Colon (tissue), 2 donors: ENCODE results near the gene NFYC.
"Not testable (repeated sequence)": the region's sequence is repeated elsewhere in the genome, so short reads cannot be mapped to it uniquely, and the experiment has no call there.

Source experiments
- FAIRE-seq: peaks from 2 replicates; lab custom pipeline; 2012; peaks lifted over from hg19 to GRCh38; lab: Jason Lieb, UNC
- donor health status: control.
- donor health status: control.

Gene NFYC

DNA sequence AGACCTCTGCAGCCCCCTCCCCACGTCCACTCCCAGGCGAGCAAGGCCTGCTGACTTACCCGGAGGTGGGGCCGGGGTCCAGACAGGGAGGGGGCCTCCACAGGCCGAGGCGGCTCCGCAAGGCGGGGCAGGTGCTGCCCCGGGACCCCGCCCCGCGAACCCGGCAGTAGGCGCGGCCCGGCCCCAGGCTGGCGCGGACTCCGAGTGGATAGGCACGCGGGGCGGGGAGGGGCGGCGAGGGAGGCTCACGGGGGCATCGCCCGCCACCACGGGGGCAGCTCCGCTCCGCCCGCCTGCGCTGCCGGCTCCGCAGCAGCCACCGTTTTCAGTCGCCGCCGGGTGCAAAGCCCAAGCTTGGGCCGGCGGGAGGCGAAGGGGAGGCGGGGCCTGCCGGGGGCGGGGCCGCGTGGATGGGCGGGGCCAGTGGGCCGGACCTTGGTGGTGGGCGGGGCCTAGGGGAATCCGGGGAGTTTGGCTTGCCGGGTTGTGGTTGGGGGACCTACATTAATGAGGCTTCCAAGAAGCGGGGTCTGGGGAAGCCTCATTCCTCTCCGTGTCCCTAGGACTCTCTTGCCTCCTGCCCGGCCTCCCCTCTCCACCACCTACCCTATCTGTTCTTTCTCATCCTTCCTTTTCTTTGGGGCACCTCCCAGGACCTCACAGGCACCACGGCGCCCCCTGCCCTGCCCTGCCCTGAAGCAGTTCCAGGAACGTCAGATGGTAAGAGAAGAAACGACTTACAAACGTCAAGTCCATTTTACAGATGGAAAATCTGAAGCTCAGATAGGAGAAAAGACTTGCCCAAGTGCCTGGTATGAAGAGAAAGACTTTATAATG lies 26.0 kb upstream of the NFYC start, which contains the start of gene RIMS3:
Gene RIMS3 (minus strand): TSS at position 348 of the 837 bp plus-strand sequence. CDS start 23,757 bp downstream, outside the sequence.
- FAIRE-seq, result no peak

DNA sequence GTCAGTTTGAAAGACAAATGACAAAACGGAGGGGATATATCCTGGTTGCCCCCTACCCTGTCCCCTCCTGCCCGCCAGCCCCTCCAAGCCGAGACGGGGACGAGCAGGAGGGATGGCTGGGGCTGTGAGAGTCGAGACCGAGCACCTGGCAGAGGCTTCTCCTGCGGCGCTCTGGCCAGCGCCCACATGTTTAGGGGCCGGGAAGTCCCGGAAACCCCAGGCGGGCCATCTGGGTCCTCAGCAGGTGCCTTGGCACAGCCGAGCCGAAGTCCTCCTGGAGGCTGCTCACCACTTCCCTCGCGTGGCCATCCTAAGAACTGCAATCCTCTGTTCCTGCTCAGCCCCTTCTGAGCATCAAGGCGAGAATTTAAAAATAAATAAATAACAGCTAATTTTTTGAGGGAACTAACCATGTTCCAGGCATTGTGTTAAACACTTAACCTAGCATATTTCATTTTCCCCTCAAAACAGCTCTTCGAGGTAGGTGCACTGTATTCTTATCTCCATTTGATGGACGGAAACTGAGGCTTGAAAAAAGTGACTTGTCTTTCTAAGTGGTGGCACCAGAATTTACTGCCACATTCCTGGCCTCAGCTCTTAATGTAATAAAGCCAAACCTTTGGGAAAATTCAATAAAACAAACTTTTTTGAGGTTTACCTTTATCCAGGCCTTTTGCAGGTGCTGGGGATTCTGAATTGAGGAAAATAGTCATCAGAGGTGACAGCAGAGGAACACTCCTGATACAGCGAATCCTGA lies 22.6 kb upstream of the NFYC start:
- FAIRE-seq, result no peak

DNA sequence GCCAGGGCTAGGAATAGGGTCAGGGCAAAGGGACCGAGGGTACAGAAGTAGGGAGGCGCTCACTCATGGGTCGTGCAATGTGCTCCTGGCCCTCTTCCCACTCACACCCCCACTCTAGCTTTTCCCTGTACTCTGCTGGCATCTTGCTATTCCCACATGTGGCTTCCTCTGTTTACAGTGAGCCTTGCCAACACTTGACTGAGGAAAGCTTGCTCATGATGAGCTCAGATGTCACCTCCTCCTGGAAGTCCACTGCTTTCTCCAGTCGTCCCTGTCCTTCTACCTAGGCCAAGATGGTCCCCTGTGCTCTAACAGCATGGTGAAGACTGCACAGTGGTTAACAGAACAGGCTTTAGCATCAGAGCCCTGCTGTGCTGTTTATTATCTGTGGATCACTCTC lies 18.1 kb upstream of the NFYC start:
- no peak for FAIRE-seq

DNA sequence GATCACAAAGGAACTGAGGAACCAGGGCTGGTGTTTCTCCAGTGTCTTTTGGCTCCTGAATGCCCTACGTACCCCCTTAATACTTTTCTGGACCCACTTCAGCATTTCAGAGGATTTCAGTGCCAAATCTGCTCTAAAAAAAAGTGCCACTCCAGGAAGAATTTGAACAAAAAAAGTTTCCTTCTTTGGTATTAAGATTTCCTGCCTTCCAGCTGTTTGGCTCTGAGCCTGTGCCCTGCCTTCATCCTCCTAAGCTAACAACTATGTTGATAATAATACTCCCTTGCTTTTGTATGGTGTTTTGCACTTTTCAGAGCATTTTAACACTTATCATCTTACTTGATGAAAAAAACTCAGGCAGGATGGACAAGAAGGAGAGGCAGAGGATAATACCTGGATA lies 15.0 kb upstream of the NFYC start:
- FAIRE-seq, result no peak

DNA sequence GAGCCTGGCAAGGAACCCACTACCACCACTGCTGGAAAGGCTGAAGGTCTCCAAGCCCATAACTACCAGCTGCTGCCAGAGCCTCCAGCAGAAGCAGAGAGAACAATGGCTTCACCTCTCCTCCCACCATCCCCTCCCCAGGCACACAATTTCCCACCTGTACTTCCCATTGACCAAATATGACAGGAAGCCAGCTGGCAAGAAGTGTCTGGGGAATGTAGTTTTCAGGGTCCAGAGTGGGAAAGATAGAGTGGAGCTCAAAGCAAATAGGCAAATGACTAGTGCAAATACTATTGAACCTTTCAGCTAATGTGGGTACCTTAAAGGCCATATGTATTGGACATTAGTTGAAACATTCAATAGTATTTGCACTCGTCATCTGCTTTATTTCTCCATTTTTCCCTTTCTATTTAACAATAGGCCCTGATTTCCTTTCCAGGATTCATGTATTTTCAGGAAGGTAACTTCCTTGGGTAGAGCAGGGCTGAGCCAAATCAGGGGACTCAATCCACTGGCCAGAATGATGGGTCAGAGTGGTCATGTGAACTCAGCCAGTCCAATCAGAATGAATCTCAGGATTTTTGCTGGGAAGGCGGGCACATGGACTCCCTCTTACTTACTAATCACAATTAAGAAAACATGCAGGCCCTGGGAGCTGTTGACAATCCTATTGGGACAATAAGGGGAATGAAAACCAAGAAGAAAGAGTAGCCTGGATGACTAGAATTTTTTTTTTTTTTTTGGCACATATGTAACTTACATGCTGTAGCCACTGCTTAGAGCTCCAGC lies 12.1 kb upstream of the NFYC start:
- no peak for FAIRE-seq

DNA sequence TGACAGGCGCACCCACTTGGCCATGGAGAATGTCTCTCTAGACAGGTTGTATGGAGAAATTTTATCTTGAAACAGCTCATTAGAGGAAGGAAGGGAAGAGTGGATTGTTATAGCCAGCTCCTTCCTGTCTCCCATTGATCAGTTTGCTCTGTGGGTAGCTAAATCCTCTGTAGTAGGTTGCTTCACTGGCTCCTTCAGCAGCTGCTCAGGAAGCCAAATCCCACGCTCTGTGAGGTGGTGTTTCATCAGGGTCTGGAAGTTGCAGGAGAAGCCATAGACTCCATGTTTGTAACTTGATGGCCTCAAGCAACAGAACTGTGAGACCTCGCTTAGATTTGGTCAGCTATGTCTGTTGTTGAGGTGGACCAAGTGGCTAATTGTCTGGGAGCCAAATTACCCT lies 6.8 kb upstream of the NFYC start:
- no peak for FAIRE-seq

DNA sequence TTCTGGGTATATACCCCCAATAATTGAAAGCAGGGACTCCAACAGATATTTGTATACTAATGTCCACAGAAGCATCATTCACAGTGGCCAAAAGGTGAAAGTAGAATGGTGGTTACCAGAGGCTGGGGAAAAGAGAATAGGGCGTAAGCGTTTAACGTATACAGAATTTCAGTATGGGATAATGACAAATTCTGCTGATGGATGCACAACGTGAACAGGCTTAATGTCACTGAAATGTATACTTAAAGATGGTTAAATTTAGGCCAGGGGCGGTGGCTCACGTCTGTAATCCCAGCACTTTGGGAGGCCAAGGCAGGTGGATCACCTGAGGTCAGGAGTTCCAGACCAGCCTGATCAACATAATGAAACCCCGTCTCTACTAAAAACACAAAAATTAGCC lies 4.4 kb upstream of the NFYC start:
- FAIRE-seq, result no peak

DNA sequence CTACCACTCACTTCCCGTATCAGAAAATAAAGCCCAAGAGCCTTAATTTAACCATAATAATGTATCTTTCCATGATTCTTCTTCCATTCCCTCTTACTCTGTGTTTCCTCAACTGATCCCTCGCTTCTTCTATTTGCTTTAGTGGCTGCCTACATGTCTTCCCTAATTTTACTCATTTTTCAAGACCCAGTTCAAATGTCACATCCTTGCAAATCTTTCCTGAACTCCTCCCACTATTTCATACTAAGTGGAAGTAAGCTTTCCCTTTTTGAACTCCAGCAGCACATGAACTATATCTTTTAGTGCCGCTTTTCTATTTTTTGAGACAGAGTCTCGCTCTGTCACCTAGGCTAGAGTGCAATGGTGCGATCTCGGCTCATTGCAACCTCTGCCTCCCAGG lies 3.8 kb upstream of the NFYC start:
- no peak for FAIRE-seq

DNA sequence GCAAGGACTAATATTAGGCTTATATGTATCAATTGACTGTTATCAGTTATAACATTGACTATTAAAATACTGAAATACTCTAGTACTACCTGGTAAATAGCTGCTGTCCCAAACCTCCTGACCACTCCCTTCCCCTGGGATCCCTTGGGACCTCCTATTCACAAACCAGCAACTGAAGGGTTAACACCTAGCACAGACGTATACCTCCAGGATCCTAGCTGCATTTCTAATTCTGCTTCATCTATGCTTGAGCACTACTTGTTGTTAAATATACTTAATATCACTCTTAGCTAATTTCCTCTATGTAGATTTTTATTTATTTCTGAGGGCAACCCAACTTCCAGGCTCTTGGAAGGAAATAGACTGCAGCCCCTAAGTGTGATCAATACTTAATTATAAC lies 1.8 kb upstream of the NFYC start:
- no peak for FAIRE-seq

DNA sequence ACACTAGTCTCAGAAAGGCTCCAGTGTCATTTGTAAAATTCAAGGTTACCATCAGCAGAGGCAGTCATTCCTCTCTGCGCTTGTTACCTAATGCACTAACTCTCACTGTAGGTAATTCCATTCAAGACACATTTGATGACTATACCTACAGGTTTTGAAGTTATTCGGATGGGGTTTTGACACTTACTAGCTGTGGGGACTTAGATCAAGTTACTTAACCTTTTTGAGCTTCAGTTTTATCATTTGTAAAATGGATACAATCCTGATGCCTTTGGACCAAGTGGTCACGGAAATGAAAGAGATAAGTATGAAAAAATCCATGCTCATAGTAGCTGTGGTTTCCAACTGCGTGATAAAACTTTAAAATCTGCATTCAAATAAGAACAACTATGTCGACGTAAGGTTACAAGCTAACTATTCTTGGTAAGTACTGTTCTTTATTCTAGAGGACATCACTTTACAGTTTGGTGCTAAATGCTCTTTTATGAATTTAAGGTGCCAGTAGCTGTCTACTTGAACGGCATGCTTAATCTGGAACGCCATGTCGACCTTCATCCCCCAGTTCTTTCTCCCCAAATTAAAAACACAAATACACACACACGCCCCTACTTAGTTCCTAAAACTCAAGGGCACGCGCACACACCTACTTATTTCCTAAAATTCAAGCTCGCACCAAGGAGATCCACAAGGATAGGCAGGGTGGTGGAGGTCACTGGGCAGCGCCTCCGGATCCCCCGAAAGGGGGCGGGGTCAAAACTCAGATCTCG lies 550 bp upstream of the NFYC start:
- FAIRE-seq, result no peak

DNA sequence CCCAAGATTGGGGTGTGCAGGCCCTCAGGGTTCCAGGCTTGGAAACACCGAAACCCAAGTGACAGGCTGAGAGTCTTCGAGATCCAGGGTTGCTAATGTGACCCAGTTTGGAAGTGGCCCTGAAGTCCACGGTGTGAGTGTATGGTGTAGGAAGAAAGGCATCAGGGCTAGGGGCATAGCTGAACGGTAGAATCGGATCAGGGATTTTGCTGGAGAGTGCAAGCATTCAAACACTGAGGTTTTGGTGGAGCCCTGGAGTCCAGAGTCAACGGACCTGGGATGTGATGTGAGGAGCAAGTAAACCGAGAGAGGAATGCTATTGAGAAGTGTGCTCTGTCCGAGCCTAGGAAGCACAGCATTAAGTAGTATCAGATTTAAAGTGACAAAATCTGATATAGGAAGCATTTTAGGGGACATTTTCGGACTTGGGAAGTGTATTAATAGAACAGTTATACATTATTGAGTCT lies 958 bp downstream of the NFYC start:
- no peak for FAIRE-seq

DNA sequence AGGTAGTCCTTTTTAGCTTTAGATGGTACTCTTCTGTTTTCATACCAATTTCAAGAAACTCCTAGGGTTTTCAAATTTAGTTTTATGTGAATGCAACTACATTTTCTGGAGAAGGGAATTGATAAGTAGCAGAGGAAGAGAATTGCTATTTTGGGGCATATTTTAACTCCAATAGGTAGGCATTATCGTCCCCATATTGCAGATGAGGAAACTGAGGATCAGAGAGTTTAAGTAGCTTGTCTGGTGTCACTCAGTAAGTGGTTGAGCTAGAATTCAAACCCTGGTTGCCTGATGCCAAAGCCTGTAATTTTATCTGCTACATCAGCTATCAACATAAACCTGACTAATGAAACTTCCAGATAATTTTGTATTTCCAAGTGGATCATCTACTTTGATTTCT lies 1.9 kb downstream of the NFYC start:
- FAIRE-seq, result no peak

DNA sequence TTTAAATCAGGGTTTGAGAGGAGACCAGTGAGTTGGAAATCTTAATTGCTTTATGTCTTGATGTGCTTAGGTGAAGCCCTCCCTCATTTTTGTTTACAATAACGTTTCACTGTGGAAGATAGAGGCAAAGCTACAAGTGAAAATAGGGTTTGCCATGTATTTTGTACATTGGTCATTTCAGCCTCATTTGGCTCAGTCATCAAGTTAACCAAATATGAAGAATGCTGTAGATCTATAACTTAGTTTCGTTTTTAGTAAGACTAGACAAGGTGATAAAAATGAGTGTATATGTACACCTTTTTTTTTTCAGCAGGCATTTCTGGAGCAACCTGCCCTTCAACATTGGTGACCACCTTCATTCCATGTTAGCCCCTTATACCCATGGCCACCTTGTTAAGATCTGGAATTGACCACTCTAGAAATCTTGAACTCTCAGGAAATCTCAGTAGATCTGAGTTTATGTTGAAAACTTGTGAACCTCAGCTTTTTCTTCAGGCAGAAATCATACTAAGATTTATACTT lies 2.9 kb downstream of the NFYC start:
- FAIRE-seq, result no peak

DNA sequence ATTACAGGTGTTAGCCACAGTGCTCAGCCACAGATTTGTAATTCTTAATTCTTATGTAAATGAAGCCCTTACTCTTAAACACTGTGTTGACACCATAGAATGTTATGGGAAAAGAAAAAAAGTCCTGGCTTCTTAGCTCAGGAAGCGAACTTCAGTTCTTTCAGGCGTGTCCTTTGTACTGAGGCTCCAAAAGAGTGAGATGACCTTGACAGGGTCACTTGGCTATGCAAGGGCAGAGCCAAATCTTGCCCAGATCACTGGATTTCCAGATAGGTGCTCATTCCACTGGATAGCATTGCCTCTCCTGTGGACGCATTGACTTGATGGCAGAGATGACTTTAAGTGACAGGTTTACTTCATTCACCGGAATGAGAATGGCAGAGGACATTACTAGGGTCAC lies 4.8 kb downstream of the NFYC start:
- no peak for FAIRE-seq

DNA sequence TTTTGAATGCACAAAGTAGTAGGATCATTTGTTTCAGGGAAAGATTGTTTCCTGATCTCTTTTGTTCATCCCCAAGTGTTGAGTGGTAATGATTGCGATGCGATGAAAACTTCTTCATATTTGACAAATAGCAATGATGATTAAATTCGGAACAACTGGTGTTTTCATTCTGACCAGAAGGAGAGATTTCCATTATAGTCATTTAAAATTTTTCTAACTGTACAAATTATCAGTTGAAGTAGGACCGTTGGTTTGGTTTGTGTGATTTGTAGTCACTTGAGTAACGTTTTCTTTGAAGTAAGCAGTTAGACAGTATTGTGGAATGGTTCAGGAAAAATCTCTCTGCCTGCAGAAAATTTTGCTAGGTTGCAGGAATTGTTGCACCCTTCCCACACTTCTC lies 5.9 kb downstream of the NFYC start:
- no peak for FAIRE-seq

DNA sequence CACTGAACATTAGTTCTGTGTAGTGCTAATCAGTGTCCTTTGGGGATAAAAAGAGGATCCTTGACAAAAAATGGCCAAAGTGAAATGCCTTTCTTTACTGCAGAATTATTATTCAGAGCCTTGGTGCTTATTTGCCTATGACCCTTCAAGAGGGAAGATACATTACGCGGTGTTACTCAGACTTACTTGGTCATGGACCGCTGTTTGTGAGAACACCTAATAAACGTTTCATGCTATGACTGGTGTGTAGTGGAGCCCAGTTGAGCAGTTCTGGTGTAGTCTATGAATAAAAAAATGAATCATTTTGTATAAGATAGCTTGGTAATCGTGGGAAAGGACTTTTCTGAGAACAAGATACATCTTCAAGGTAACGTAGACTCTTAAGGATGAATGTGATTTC lies 8.3 kb downstream of the NFYC start:
- no peak for FAIRE-seq

DNA sequence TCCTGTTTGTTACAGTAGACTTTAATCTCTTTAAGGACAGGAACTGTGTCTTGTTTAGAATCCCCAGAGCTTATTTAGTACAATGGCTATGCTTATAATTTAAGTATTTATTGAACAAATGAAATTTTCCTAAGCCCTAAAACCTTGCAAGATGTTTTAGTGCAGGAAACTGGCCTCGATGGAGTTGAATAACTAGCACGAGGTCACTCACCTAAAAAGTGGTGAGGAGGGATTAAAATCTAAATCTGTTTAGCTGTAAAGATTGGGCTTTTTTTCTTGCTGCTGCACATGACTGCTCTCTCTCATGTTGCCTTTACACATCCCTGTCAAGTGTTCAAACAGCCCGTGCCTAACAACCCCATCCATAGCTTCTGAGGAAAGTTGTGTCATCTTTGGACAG lies 10.2 kb downstream of the NFYC start:
- no peak for FAIRE-seq

DNA sequence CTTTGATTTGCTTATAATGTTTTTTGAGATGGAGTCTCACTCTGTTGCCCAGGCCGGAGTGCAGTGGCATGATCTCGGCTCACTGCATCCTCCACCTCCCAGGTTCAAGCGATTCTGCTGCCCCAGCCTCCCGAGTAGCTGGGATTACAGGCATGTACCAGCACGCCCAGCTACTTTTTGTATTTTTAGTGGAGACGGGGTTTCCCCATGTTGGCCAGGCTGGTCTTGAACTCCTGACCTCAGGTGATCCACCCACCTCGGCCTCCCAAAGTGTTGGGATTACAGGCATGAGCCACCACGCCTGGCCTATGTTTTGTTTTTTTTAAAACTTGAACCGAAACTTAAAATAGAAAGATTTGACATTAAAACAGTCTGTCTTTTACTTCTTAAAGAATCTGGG lies 11.3 kb downstream of the NFYC start:
- not testable (repeated sequence) for FAIRE-seq

DNA sequence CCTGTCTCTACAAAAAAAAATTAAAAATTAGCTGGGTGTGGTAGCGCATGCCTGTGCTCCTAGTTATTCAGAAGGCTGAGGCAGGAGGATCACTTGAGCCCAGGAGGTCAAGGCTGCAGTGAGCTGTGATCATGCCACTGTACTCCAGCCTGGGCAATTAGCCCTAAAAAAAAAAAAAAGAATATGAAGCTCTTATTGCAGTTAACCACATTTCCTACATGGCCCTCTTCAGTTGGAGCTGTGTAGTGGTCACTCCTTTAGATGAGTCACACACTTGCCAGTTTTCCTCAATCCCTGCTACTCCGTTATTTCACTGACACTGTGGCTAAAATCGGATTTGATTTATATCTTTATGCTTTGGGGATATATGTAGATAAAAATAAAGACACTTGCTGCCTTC lies 11.8 kb downstream of the NFYC start:
- FAIRE-seq, result no peak

DNA sequence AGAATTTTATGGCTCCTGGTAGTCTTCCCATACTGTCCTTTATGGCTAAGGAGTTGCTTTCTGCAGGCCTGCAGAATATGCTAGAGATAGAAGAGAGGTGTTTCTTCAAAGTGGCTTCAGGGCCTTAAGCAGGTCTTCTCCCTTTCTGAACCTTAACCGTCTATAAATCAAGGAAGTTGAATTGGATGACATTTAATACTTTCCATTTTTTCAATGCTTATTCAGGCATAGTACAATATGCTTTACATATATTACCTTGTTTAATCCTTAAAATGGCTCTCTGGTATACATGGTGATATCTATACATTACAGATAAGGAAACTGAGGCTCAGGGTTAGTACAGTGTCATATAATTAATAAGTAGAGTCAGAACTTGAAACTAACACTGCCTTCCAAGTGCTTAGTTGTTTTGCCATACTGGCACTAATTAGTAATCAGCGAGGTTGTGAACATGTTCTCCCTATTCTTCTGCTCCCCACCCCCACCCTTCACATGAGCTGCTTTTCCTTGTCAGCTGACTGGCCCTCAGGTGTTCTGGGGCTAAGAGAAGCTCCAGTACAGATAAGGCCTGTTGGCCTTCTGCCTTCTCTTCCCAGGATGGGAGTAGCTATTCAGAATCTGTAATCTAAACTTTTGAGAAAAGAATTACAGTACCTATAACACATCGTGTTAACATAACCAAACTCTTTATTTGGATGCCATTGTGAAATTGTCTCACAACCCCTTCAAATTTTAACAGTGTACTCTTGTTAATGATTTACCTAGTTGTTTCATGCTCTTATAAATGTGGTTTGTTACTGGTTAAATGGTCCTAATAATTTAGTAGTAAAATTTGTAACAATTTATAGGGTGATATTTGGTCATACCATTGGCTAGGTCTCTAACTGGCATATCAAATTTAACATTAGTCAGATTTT lies 13.6 kb downstream of the NFYC start:
- FAIRE-seq, result no peak

DNA sequence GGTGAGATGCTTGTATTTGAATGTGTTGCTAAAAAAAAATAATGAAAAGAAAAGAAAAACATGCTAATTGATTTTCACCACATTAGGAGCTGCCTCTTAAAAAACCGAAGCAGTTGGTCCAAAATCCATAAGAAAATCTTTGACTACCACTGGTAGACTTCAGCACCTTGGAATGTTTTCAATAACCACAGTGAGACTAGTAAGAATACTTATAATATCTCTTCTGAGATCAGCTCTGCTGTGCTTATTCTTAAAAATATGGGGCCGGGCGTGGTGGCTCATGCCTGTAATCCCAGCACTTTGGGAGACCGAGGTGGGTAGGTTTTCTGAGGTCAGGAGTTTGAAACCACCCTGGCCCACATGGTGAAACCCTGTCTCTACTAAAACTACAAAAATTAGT lies 15.1 kb downstream of the NFYC start:
- FAIRE-seq, result no peak
